IMR-90 (cell line): ENCODE results near the gene FLT1. TPM values are rescaled to one million over a fixed set of nuclear protein-coding genes. Genes with fewer than 3 reads are reported as not detected.

Experiments used
- ATAC-seq: fragments of 200-7000 bp; cut with Tn5 transposase; 2 replicates; pipeline ENCODE4 v1.9.1; 2020; ENCODE audit warnings: low read depth, mild to moderate bottlenecking, moderate library complexity
- BruUV-seq: library from RNA; stranded (reverse); fragments of 400-500 nt; replicated peaks from 2 replicates; lab custom pipeline; 2021; lab: Mats Ljungman, UMichigan
- CTCF ChIA-PET: fragments of 300-600 bp; formaldehyde crosslinking; extraction: SDS; loops from one replicate; lab custom pipeline; 2021; ENCODE audit warnings: antibody characterized with exemption; lab: Yijun Ruan, JAX
- POLR2A ChIA-PET: fragments of 300-600 bp; sonication (Branson Sonifier 250); formaldehyde crosslinking; loops from one replicate; lab custom pipeline; 2022; ENCODE audit warnings: antibody characterized with exemption; ENCODE audit not compliant: unreplicated experiment; lab: Charles Lee
- DNase-seq: peaks from one replicate; pipeline ENCODE4 v3.0.0; 2013
- H2AFZ ChIP-seq: replicated peaks from 2 replicates; pipeline ENCODE3; 2013; ENCODE audit warnings: low read length, mild to moderate bottlenecking; ENCODE audit not compliant: poor library complexity
- H2AK5ac ChIP-seq: 2 replicates; pipeline ENCODE4 v1.6.1; 2013; ENCODE audit warnings: low read depth, low read length, inconsistent platforms
- H2AK9ac ChIP-seq: replicated peaks from 2 replicates; pipeline ENCODE3; 2013; ENCODE audit warnings: mild to moderate bottlenecking, low read depth, low read length, moderate library complexity; ENCODE audit not compliant: poor library complexity
- H2BK120ac ChIP-seq: 2 replicates; pipeline ENCODE4 v1.6.1; 2013; ENCODE audit warnings: low read depth, low read length, inconsistent platforms
- H2BK15ac ChIP-seq: 3 replicates; pipeline ENCODE4 v1.6.1; 2013; ENCODE audit warnings: low read depth, low read length, inconsistent platforms
- H2BK20ac ChIP-seq: 2 replicates; pipeline ENCODE4 v1.6.1; 2013; ENCODE audit warnings: low read depth, mild to moderate bottlenecking, inconsistent platforms, low read length, moderate library complexity
- H2BK5ac ChIP-seq: 2 replicates; pipeline ENCODE4 v1.6.1; 2013; ENCODE audit warnings: mild to moderate bottlenecking, low read depth, low read length, inconsistent platforms; ENCODE audit not compliant: poor library complexity, severe bottlenecking
- H3K14ac ChIP-seq: replicated peaks from 2 replicates; pipeline ENCODE4 v1.6.1; 2013; ENCODE audit warnings: low read depth, low read length, inconsistent platforms
- H3K18ac ChIP-seq: 2 replicates; pipeline ENCODE4 v1.6.1; 2013; ENCODE audit warnings: low read depth, low read length, control low read depth
- H3K23ac ChIP-seq: 2 replicates; pipeline ENCODE4 v1.6.1; 2013; ENCODE audit warnings: low read depth, low read length, inconsistent platforms
- H3K27ac ChIP-seq: 2 replicates; pipeline ENCODE4 v1.5.1; 2013; ENCODE audit warnings: mild to moderate bottlenecking, control low read depth, low read length; ENCODE audit not compliant: insufficient read depth
- H3K27me3 ChIP-seq: 2 replicates; pipeline ENCODE4 v1.6.1; 2013; ENCODE audit warnings: low read length; ENCODE audit not compliant: control insufficient read depth, insufficient read depth
- H3K36me3 ChIP-seq: 2 replicates; pipeline ENCODE4 v1.6.1; 2013; ENCODE audit warnings: low read length, mixed read lengths; ENCODE audit not compliant: control insufficient read depth, insufficient read depth
- H3K4ac ChIP-seq: 2 replicates; pipeline ENCODE4 v1.6.1; 2013; ENCODE audit warnings: low read depth, low read length, inconsistent platforms
- H3K4me1 ChIP-seq: 2 replicates; pipeline ENCODE4 v1.6.1; 2013; ENCODE audit warnings: low read length, mixed read lengths; ENCODE audit not compliant: control insufficient read depth, insufficient read depth
- H3K4me2 ChIP-seq: 2 replicates; pipeline ENCODE4 v1.6.1; 2013; ENCODE audit warnings: low read depth, mild to moderate bottlenecking, control low read depth, low read length, moderate library complexity
- H3K4me3 ChIP-seq: 2 replicates; pipeline ENCODE4 v1.5.1; 2013; ENCODE audit warnings: low read depth, mild to moderate bottlenecking, control low read depth, low read length, moderate library complexity; ENCODE audit not compliant: insufficient read depth
- H3K56ac ChIP-seq: 2 replicates; pipeline ENCODE4 v1.6.1; 2013; ENCODE audit warnings: low read length, inconsistent platforms; ENCODE audit not compliant: insufficient read depth; ENCODE audit errors: extremely low read depth
- H3K79me1 ChIP-seq, 2 experiments: 2 replicates each; pipeline ENCODE4 v1.6.1; 2013; ENCODE audit warnings: low read length in 2 of 2, inconsistent platforms in 1 of 2, low read depth in 1 of 2
- H3K9ac ChIP-seq: 2 replicates; pipeline ENCODE4 v1.6.1; 2013; ENCODE audit warnings: low read depth, low read length, control low read depth
- H3K9me1 ChIP-seq: 2 replicates; pipeline ENCODE4 v1.6.1; 2013; ENCODE audit warnings: low read length, inconsistent platforms; ENCODE audit not compliant: insufficient read depth
- H3K9me3 ChIP-seq: 2 replicates; pipeline ENCODE4 v1.6.1; 2013; ENCODE audit warnings: low read length; ENCODE audit not compliant: control insufficient read depth, insufficient read depth
- H4K20me1 ChIP-seq: 2 replicates; pipeline ENCODE4 v1.6.1; 2013; ENCODE audit warnings: low read length, inconsistent platforms; ENCODE audit not compliant: insufficient read depth
- H4K5ac ChIP-seq: 2 replicates; pipeline ENCODE4 v1.6.1; 2013; ENCODE audit warnings: mild to moderate bottlenecking, low read depth, low read length, control low read depth
- H4K8ac ChIP-seq, 2 experiments: 2 replicates each; pipeline ENCODE4 v1.6.1; 2013; ENCODE audit warnings: low read depth in 2 of 2, low read length in 2 of 2, control low read depth in 1 of 2, inconsistent platforms in 1 of 2
- H4K91ac ChIP-seq: 2 replicates; pipeline ENCODE4 v1.6.1; 2013; ENCODE audit warnings: low read depth, low read length, inconsistent platforms; ENCODE audit not compliant: insufficient read depth
- BHLHE40 ChIP-seq: fragments of 150-350 bp; IDR thresholded peaks from 2 replicates; pipeline ENCODE4 v1.6.1; 2016; ENCODE audit warnings: mild to moderate bottlenecking, low read depth, low read length
- CEBPB ChIP-seq: IDR thresholded peaks from 2 replicates; pipeline ENCODE4 v1.6.1; 2012; ENCODE audit warnings: low read depth, low read length, improper control_type of control experiment
- CHD1 ChIP-seq: IDR thresholded peaks from 2 replicates; pipeline ENCODE4 v1.6.1; 2012; ENCODE audit warnings: low read depth, low read length, improper control_type of control experiment
- FOS ChIP-seq: fragments of 150-350 bp; IDR thresholded peaks from 2 replicates; pipeline ENCODE4 v1.6.1; 2016; ENCODE audit warnings: low read depth, low read length
- MAFK ChIP-seq: IDR thresholded peaks from 2 replicates; pipeline ENCODE4 v1.6.1; 2012; ENCODE audit warnings: low read depth, low read length, improper control_type of control experiment
- MAZ ChIP-seq: IDR thresholded peaks from 2 replicates; pipeline ENCODE4 v1.6.1; 2012; ENCODE audit warnings: low read depth, mild to moderate bottlenecking, low read length, improper control_type of control experiment, moderate library complexity, borderline replicate concordance
- MXI1 ChIP-seq: IDR thresholded peaks from 2 replicates; pipeline ENCODE4 v1.6.1; 2012; ENCODE audit warnings: low read depth, mild to moderate bottlenecking, low read length, moderate library complexity, borderline replicate concordance
- NFE2L2 ChIP-seq: fragments of 150-350 bp; IDR thresholded peaks from 2 replicates; pipeline ENCODE4 v1.6.1; 2016; ENCODE audit warnings: low read depth, mild to moderate bottlenecking, low read length
- POLR2A ChIP-seq: IDR thresholded peaks from 2 replicates; pipeline ENCODE4 v1.6.1; 2012; ENCODE audit warnings: mild to moderate bottlenecking, low read depth, low read length
- RAD21 ChIP-seq: IDR thresholded peaks from 2 replicates; pipeline ENCODE4 v1.6.1; 2012; ENCODE audit warnings: low read length, improper control_type of control experiment
- RCOR1 ChIP-seq: IDR thresholded peaks from 2 replicates; pipeline ENCODE4 v1.6.1; 2012; ENCODE audit warnings: mild to moderate bottlenecking, low read length, improper control_type of control experiment; ENCODE audit not compliant: insufficient replicate concordance
- RFX5 ChIP-seq: IDR thresholded peaks from 2 replicates; pipeline ENCODE4 v1.8.0; 2012; ENCODE audit warnings: low read depth, mild to moderate bottlenecking, low read length, moderate library complexity
- SMC3 ChIP-seq: fragments of 150-350 bp; IDR thresholded peaks from 2 replicates; pipeline ENCODE4 v1.6.1; 2016; ENCODE audit warnings: low read depth, mild to moderate bottlenecking, antibody characterized with exemption, low read length, moderate library complexity
- USF2 ChIP-seq: fragments of 150-350 bp; IDR thresholded peaks from 2 replicates; pipeline ENCODE4 v1.6.1; 2017; ENCODE audit warnings: mild to moderate bottlenecking, antibody characterized with exemption, low read length, low read depth
- WGBS, 2 experiments: methylation state at CpG; one replicate each; pipeline versions ENCODE4 v1.1.5 to v1.1.7; 2013; ENCODE audit warnings: missing lambda C conversion rate in 2 of 2; ENCODE audit not compliant: insufficient read length in 1 of 2; ENCODE audit errors: extremely low coverage in 2 of 2; 5-methylcytosine and 5-hydroxymethylcytosine counted together
- dilution Hi-C: fragments of 300-500 bp; cut with HindIII; formaldehyde crosslinking; loops from one replicate; pipeline ENCODE4 v1.14.3; 2018; ENCODE audit warnings: low sequenced_read_pairs; ENCODE audit not compliant: unreplicated experiment
- in situ Hi-C: fragments of 300-500 bp; cut with MboI; formaldehyde crosslinking; loops from 3 replicates; pipeline ENCODE4 v1.14.3; 2019; ENCODE audit warnings: low sequenced_read_pairs, inconsistent platforms, mixed read lengths
- intact Hi-C: fragments of 100-400 bp; cut with micrococcal nuclease; formaldehyde crosslinking; loops from 2 replicates; pipeline ENCODE4 v1.10.0; 2022
- polyA plus RNA-seq, 3 experiments: library from polyadenylated mRNA; depleted of rRNA; stranded (reverse); fragments of >200 nt; gene quantifications; 2 replicates each; pipeline ENCODE4 v1.2.3, GENCODE V29; 2012; ENCODE audit warnings: low replicate concordance in 1 of 3
- total RNA-seq: library from RNA; depleted of rRNA; stranded (reverse); fragments of >200 nt; gene quantifications from 2 replicates; pipeline ENCODE4 v1.2.3, GENCODE V29; 2012
- TF ChIP-seq, protein P1 (sequence below): conservative IDR thresholded peaks from 2 replicates; pipeline ENCODE4 v1.5.1; 2012; ENCODE audit warnings: mild to moderate bottlenecking, low read depth, low read length, improper control_type of control experiment
- TF ChIP-seq, protein P2 (sequence below): fragments of 150-350 bp; IDR thresholded peaks from 2 replicates; pipeline ENCODE4 v1.6.1; 2016; ENCODE audit warnings: low read depth, mild to moderate bottlenecking, low read length, moderate library complexity, borderline replicate concordance

Gene FLT1
- total and polyA plus RNA-seq, 2 of the 4 experiments (the other 2 are of a cell fraction): 4.5 to 10.4 TPM

GRCh38 chr13:28432816-28433560, 61.9 kb downstream of the FLT1 start:
- intact Hi-C loops (no loop called here), dilution Hi-C loops (no loop called here), in situ Hi-C loops (no loop called here)
- H3K4ac ChIP-seq: no peak overlapping the region
- no peaks in the 10 kb centered on the region for H3K27me3 ChIP-seq
- H3K9ac ChIP-seq: no peak overlapping the region
- H2BK15ac ChIP-seq: no peak overlapping the region
- H4K5ac ChIP-seq: no peak overlapping the region
- H4K8ac ChIP-seq: no peak overlapping the region
- ChIA-PET POLR2A (no interaction called here), CTCF (no interaction called here)
- H3K4me3 ChIP-seq: no peak overlapping the region
- no peaks in the 10 kb centered on the region for H4K20me1 ChIP-seq
- no peak overlapping the region for H3K18ac ChIP-seq
- no peak overlapping the region for H3K56ac ChIP-seq
- TF ChIP-seq SMC3: no peak
- TF ChIP-seq MAZ: no peak
- no peak for TF ChIP-seq RAD21
- TF ChIP-seq POLR2A: no peak
- TF ChIP-seq, protein P1, sequence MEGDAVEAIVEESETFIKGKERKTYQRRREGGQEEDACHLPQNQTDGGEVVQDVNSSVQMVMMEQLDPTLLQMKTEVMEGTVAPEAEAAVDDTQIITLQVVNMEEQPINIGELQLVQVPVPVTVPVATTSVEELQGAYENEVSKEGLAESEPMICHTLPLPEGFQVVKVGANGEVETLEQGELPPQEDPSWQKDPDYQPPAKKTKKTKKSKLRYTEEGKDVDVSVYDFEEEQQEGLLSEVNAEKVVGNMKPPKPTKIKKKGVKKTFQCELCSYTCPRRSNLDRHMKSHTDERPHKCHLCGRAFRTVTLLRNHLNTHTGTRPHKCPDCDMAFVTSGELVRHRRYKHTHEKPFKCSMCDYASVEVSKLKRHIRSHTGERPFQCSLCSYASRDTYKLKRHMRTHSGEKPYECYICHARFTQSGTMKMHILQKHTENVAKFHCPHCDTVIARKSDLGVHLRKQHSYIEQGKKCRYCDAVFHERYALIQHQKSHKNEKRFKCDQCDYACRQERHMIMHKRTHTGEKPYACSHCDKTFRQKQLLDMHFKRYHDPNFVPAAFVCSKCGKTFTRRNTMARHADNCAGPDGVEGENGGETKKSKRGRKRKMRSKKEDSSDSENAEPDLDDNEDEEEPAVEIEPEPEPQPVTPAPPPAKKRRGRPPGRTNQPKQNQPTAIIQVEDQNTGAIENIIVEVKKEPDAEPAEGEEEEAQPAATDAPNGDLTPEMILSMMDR: no peak
- no peak for TF ChIP-seq CEBPB
- no peak for TF ChIP-seq MAFK
- TF ChIP-seq NFE2L2: no peak
- TF ChIP-seq FOS: no peak
- TF ChIP-seq RFX5: no peak
- TF ChIP-seq, protein P2, sequence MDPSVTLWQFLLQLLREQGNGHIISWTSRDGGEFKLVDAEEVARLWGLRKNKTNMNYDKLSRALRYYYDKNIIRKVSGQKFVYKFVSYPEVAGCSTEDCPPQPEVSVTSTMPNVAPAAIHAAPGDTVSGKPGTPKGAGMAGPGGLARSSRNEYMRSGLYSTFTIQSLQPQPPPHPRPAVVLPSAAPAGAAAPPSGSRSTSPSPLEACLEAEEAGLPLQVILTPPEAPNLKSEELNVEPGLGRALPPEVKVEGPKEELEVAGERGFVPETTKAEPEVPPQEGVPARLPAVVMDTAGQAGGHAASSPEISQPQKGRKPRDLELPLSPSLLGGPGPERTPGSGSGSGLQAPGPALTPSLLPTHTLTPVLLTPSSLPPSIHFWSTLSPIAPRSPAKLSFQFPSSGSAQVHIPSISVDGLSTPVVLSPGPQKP: no peak
- TF ChIP-seq CHD1: no peak
- no peak for TF ChIP-seq USF2
- no peak for TF ChIP-seq RCOR1
- no peak for TF ChIP-seq BHLHE40
- no peak for TF ChIP-seq MXI1
- H2BK20ac ChIP-seq: no peak overlapping the region
- no peak overlapping the region for H3K14ac ChIP-seq
- H2AFZ ChIP-seq: no peak overlapping the region
- 0 out of 2 replicates have a peak, but pooled peaks cover 2% of the 10 kb centered on the region for H3K9me1 ChIP-seq
- H3K79me1 ChIP-seq: no peaks in the 10 kb centered on the region
- ATAC-seq (no peak), DNase-seq (no peak)
- no peaks in the 10 kb centered on the region; the same call in 1 of the 2 replicates for H3K36me3 ChIP-seq
- no peak overlapping the region for H2AK9ac ChIP-seq
- no peak overlapping the region for H3K23ac ChIP-seq
- H4K91ac ChIP-seq: no peak overlapping the region
- H3K4me1 ChIP-seq: peaks cover 6% of the 10 kb centered on the region
- no TSS peak for BruUV-seq
- no CpG with 5 or more reads among the region's 11 CpGs for WGBS, 2 experiments
- H3K27ac ChIP-seq: no peak overlapping the region
- no peak overlapping the region for H2BK5ac ChIP-seq
- no peak overlapping the region for H2BK120ac ChIP-seq
- H2AK5ac ChIP-seq: no peak overlapping the region
- H3K4me2 ChIP-seq: no peak overlapping the region
- H3K9me3 ChIP-seq: no peaks in the 10 kb centered on the region
